Dermis microvascular lymphatic vessel endothelial cell (primary cell): ENCODE measurements around the gene PRSS48. TPM values are rescaled to one million over a fixed set of nuclear protein-coding genes. Genes with fewer than 3 reads are reported as not detected.
"Not testable (repeated sequence)": the region's sequence is repeated elsewhere in the genome, so short reads cannot be mapped to it uniquely, and the experiment has no call there.

Source experiments
- DNase-seq, 2 donors: peaks; one replicate each; pipeline versions ENCODE4 v3.0.0 to v3.0.0-alpha.2; 2010; ENCODE audit warnings: low read depth in 2 of 2
- total RNA-seq: library from RNA; depleted of rRNA; stranded (reverse); fragments of >200 nt; gene quantifications from 2 replicates; pipeline ENCODE4 v1.2.1, GENCODE V29; 2014

PRSS48 gene
- total RNA-seq, 1 donor from 2014 or later, result not detected

DNA sequence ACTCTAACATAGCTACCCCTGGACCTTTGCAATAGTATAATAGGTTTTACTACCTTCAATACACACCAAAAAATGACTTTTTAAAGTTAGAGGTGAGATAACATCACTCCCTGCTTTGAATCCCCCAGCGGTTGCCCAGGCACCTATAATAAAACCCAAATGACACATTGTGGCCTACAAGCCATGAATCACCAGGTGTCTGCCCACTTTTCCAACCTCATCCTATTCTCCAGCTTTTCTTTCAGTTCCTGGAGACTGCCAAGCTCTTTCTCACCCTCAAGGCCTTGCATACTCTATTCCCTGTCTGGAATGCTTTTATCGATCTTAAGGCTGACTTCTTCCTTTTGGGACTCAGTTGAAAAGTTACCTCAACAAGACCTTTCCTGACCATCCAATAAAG, 16.4 kb upstream of the PRSS48 start:
- DNase-seq, result no peak

DNA sequence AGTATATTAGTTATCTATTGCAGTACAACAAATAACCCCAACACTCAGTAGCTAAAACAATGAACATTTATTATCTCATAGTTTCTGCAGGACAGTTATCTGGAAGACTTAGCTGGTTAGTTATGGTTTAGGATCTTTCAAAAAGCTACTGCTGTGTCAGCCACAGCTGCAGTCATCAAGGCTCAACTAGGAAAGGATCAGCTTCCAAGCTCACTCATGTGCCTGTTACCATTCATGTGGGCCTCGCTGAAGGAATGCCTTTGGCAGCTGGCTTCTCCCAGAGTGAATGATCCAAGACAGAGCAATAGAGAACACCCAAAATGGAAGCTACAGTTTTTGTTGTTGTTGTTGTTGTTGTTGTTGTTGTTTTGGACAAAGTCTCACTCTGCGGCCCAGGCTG, 13.5 kb upstream of the PRSS48 start:
- DNase-seq, result no peak

DNA sequence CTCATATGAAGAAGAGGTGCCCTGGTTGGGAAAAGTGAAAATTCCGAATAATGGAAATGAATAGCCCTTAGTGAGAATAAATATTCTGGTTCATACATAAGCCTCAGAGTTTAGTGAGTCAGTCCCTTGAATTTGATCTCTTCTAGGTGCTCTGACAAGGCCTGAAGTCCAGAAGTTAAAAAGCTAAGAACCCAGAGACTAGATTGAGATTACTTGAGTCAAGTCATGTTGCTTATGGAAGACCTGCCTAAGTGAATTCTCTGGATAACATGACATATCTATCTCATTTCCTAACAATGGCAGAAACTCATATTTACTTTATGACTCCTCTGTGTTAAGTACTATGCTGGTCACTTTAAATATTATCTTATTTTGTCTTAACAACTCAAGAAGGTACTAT, 10.5 kb upstream of the PRSS48 start:
- peak in 1 of 2 donors; percentile 50 for DNase-seq

DNA sequence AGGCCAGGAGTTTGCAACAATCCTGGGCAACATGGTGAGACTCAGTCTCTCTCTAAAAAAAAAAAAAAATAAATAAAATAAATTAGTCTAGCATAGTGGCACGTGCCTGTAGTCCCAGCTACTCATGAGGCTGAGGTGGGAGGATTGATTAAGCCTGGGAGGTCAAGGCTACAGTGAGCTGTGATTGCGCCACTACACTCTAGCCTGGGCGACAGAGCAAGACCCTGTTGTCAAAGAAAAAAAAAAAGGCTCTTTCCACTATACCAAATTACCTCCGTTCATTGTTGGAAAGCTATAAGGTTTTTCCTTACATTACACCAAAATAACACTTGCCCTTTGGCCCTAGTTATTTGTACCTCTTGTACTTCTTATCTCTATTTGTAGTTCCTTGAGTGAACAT, 9.9 kb upstream of the PRSS48 start:
- no peak for DNase-seq

DNA sequence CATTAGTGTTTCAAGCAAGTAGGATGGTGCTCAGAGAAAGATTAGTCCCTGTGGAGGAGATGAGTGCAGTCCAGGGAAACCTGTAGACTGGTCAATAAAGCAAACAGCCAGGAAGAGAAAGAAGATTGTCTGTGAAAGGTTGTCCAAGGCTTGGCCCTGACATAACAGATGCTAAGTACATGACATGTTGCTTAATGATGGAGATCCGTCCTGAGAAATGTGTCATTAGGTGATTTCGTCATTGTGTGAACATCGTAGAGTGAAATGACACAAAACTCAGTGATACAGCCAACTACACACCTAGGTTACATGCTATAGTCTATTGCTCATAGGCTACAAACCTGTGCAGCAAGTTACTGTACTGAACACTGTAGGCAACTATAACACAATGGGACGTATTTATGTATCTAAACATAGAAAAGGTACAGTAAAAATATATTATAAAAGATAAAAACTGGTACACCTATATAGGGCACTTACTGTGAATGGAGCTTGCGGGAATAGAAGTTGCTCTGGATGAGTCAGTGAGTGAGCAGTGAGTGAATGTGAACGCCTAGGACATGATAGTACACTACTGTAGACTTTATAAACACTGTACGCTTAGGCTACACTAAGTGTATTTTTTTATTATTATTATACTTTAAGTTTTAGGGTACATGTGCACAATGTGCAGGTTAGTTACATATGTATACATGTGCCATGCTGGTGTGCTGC, 9.0 kb upstream of the PRSS48 start:
- DNase-seq, result no peak

DNA sequence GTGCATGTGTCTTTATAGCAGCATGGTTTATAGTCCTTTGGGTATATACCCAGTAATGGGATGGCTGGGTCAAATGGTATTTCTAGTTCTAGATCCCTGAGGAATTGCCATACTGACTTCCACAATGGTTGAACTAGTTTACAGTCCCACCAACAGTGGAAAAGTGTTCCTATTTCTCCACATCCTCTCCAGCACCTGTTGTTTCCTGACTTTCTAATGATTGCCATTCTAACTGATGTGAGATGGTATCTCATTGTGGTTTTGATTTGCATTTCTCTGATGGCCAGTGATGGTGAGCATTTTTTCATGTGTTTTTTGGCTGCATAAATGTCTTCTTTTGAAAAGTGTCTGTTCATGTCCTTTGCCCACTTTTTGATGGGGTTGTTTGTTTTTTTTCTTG, 8.1 kb upstream of the PRSS48 start:
- not testable (repeated sequence) for DNase-seq

DNA sequence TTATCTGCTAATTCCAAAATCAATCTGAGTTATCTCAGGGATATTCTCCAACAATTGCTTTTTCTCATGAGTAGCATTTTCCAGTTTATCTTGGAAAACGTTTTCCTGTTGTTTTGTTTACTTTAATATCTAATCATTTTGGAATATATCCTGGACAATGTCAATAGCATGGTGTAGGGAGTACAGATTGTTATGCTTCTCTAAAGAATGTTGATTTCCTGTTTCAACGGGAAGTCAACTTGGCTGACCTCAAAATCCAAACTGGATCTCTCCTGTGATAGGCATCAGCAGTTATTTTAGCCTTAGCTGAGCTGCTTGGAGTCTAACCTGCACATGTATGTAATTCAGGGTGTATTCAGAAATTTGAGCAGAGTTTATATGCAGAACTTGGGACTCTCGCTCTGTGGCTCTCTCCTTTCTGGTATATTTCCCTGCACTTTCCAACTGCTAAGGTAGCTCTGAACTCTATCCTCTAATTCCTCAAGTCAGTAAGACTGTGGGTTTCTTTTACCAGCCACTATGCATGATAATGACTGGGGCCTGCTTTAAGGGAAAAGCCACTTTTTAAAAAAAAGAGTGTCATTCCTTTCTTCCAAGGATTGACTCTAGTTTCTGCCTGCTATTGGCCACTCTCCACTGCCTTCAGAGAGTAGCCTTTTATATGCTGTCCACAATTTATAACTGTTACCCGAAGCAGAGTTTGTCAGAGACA, 7.7 kb downstream of the PRSS48 start:
- DNase-seq, result peak; percentile 39 to 85

DNA sequence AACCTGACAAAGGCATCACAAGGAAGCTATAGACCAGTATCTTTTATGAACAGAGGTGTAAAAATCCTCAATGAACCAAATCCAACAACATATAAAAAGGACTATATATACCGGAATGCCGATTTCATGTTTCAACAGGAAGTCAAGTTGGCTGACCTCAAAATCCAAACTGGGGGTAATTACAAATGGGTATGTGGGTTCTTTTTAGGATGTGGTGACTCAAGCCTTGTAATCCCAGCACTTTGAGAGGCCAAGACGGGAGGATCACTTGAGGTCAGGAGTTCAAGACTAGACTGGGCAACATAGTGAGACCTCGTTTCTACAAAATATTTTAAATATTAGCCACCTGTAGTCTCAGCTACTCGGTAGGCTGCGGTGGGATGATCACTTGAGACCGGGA, 10.4 kb downstream of the PRSS48 start:
- peak in 1 of 2 donors; percentile 45 for DNase-seq

DNA sequence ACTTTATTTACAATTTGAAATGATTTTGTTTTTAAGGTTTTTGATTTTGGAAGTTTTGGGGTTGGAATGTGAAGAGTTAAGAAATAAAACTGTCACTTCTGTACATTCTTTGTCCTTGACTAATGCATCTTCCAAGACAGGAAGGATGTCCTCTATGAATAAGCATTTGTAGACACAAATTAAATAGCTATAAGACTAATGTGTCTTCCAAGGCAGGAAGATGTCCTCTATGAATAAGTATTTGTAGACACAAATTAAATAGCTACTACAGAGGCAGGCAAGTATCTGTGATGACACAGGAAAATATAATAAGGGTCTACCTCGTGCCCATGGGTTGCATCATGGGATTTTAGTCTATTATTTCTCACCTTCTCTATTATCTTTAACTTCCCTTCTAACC, 14.5 kb downstream of the PRSS48 start:
- no peak for DNase-seq

DNA sequence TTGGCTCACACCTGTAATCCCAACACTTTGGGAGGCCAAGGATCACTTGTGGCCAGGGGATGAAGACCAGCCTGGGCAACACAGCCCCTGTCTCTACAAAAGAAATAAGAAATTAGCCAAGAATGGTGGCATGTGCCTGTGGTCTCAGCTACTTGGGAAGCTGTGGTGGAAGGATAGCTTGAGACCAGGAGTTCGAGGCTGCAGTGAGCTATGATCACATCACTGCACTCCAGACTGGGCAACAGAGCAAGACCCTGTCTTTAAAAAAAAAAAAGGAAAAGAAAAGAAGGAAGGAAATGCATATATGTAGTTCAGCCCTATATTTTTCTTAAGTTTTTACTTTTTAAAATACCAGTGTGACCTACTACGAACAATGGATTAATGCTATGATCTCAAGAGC, 15.1 kb downstream of the PRSS48 start:
- DNase-seq, result no peak

DNA sequence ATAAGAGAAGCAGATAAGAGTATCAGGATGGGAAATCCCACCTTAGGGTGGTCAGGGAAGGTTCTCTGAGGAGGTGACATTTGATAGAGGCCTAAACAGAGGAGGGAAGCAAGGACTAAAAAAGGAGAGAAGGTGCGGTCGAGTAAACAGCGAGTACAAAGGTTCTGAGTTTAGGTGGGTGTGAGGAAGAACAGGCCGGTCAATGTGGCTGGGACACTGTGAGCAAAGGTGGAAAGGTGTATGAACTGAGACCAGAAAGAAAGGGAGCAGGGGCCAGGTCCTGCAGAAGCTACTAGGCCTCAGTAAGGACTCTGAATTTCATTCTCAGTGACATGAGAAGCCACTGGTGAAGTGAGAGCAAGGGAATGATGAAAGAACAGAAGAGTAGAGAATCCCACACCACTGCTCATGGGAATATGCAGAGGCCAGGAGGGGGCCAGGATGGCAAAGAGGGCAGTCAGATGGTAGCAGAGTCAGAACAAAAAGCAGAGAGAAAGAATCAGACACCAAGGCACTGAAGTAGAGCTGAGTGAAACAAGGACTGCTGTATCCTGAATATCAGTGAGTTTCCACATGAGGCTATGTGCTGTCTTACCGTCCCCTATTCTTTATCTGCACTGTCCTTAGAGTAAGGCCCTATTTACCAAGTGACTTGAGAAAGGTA, 18.0 kb downstream of the PRSS48 start:
- no peak for DNase-seq

DNA sequence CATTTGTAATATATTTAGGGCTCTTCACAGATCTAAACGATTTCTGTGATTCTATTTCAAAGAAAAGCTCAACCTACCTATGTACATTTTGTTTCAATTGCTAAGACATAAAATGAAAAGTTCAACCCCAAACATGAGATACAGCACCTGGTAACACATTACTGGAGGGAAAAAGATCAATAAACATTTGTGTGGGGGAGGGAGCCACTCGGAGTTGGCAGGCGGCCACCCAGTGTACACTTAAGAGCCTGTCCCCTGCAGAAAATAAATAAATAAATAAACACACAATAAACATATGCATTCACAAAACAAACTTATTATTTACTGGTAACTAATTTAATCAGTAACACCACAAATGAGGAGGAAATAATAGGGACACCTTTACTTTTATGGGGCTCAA, 19.3 kb downstream of the PRSS48 start:
- DNase-seq, result no peak

DNA sequence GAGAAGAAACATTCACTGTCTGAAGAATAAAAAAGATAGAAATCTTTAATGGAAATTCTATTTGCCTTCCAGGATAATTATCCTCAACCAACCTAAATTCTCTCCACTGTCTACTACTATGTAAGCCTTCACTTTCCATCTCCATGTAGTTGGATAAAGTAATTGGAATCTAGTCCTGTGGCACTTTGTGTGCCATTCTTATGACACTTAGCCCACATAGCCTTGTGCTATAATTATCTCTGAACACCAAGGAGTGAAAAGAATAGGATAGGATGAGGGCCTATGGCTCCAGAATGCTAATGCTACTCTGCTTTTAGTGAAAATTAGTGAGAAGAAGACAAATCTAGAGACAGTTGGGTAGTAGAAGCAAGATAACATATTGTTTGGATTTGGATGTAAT, 20.2 kb downstream of the PRSS48 start:
- DNase-seq, result no peak

DNA sequence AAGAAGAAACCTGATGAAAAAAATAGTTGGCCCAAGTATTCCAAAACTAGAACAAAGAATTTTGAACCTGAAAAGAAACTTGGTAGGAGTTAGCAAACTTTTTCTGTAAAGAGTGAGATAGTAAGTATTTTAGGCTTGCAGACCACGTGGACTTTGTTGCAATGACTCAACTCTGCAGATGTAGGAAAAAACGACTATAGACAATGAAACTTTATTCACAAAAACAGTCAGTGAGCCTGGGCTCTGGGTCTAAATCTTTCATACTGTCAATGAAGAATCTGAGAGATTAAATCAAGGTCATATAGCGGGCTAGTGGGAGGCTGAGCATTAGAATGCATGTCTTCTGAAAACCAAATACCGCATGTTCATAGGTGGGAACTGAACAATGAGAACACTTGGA, 25.5 kb downstream of the PRSS48 start:
- peak in 1 of 2 donors; percentile 40 for DNase-seq

DNA sequence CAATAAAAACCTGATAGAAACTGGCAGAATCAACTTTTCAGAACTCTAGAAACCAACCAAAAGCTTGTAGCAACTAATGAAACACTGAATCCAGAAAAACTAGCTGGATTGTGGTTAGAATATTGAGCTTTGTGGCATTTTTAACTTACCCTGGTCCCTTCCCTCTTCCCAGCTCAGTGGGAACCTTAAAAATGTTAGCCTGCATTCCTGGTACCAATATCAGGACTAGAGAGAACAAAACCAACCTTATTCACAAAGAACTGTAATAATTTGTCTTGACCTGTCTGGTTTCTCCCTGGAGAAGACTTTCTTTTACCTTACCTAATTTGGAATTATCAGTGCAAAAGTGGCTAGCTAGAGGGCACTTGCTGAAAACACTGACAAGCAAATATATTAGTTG, 27.3 kb downstream of the PRSS48 start:
- DNase-seq, result no peak

DNA sequence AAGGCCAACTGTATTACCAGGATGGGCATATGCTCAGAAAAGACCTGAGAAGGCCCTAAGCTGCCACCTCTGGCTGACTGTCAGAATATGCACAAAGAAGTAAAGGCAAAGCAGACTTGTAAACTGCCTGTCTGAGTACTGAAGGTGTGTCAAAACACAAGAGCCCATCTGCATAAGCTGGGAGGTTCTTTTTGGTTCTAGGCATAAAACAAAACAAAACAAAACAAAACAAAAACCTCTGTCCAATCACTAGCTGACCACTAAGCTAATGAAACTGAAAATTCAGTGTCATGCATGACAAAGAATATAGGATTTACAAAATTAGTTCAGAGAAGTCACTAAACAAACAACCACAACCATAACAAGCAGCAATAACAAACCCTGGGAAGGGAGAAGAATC, 27.8 kb downstream of the PRSS48 start:
- DNase-seq, result no peak

DNA sequence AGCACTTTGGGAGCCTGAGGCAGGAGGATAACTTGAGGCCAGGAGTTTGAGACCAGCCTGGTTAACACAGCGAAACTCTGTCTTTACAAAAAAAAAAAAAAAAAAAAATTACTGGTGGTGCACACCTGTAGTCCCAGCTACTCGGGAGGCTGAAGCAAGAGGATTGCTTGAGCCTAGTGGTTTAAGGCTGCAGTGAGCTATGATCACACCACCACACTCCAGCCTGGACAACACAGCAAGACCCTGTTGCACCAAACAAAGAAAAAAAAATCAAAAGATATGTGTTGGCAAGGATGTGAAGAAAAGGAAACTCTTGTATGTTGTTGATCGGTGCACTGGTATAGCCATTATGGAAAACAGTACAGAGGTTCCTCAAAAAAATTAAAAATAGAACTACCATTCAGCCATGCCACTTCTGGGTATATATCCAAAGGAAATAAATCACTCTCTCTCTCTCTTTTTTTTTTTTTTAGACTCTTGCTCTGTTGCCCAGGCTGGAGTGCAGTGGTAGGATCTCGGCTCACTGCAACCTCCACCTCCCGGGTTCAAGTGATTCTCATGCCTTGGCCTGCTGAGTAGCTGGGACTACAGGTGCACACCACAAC, 33.3 kb downstream of the PRSS48 start:
- no peak for DNase-seq

DNA sequence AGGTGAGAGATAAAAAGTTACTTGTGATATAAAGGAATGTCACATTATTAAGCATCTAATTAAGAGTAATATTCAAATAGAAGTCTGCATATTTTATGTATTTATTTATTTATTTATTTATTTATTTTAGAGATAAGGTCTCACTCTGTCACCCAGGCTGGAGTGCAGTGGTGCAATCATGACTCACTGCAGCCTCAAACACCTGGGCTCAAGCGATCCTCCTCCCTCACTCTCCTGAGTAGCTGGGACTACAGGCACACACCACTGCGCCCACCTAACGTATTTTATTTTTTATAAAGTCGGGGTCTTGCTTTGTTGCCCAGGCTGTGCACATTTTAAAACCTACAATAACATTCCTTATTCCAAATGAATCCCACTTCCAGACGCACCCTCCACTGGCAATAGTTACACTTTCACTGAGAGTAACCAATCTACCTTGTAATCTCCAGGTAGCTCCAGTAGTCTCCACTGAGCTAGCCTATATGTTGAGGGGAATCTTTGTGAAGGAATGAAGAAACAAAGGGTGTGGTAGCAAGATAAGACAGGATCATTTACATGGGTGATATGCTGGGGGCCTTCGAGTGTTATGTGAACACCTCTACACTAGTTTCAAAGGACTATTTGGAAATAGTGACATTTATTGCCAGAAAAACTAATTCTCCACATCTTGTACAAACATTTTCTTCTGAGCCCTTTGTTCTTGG, 36.5 kb downstream of the PRSS48 start:
- DNase-seq, result no peak

DNA sequence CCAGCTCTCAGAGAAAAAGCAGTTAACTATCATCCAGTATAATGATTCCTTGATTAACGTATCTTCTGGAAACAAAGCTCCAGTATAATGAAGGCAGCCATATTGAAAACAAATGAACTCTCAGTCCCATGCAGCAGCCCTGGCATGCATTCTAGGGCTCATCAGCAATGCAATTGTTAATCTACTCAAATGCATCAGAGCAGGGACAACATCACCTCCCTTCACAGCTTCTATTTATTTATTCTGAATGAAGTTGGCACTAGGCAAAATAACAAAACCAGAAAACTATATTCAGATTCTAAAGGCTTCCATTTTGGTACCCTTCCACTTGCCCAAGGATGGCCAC, 37.0 kb downstream of the PRSS48 start:
- no peak for DNase-seq

DNA sequence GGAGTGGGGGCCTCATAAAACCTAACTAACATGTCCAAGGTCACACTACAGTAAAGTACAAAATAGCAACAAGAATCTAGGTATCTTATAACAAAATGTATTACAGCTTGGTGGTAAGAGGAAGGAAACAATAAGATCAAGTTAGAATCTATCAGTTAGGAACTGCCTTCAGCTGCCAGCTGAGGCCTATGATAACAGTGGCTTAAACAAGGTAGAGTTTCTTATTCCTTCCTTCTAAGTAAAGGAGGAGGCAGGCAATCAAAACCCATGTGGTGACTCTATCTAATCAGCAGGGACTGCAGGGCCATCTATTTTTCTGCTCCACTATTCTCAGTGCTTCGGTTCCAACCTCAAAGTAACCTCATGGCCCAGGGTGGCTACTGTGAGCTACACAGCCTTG, 37.5 kb downstream of the PRSS48 start:
- no peak for DNase-seq

DNA sequence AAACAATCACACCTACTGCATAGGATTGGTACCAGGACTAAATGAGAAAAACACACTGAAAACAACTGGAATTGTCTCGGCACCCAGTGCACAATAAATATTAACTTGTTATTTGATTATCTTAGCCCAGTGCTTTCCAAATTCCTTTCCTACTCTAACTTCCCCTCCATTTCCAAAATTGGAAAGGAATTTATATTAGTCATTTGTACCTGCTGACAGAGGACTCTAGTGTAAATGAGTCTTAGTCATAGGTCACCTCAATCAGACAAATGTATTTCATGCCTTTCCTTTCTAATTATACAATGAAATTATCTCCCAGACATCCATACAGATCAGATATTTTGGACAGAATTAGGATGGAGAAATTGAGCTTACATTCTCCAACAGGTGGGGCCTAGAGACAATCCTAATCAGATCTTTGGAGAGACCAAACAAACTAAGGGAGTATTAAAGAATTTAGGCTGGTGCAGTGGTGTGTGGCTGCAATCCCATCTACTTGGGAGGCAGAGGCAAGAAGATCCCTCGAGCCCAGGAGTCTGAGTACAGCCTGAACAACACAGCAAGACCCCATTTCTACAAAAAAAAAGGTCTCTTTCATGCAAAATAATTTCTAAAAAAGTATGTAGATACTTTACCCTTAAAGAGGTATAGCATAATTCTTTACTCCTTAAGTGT, 38.4 kb downstream of the PRSS48 start:
- DNase-seq, result peak; percentile 72 to 74
